HepG2 (cell line): ENCODE results near the gene DPM2. TPM values are rescaled to one million over a fixed set of nuclear protein-coding genes. Genes with fewer than 3 reads are reported as not detected.
A peak's percentile ranks its signal among the peaks of the same experiment; 100 is the strongest.

Experiments
- ATAC-seq: fragments of 200-7000 bp; cut with Tn5 transposase; 3 replicates; pipeline ENCODE4 v1.9.1; 2020; ENCODE audit warnings: mild to moderate bottlenecking, moderate library complexity
- BruUV-seq: library from RNA; stranded (reverse); fragments of 400-500 nt; replicated peaks from 2 replicates; lab custom pipeline; 2021; lab: Mats Ljungman, UMichigan
- CTCF ChIA-PET: fragments of 300-600 bp; formaldehyde crosslinking; extraction: SDS; loops from one replicate; lab custom pipeline; 2021; ENCODE audit warnings: low total read pairs, inconsistent platforms, low intra/inter-chr PET ratio; lab: Yijun Ruan, JAX
- POLR2A ChIA-PET: fragments of 350-600 bp; sonication (Branson Sonifier 250); formaldehyde crosslinking; loops from one replicate; lab custom pipeline; 2020; ENCODE audit warnings: antibody characterized with exemption, inconsistent platforms; lab: Yijun Ruan, JAX
- DNase-seq: peaks from one replicate; pipeline ENCODE4 v3.0.0-alpha.2; 2015; ENCODE audit warnings: low spot score
- FAIRE-seq: peaks from 3 replicates; lab custom pipeline; 2011; peaks lifted over from hg19 to GRCh38; lab: Jason Lieb, UNC
- H2AFZ ChIP-seq: one replicate; pipeline ENCODE4 v1.6.1; 2011; ENCODE audit warnings: low read length, inconsistent platforms
- H3K27ac ChIP-seq: fragments of 300-600 bp; 3 replicates; pipeline ENCODE4 v1.8.0; 2011; ENCODE audit warnings: mixed run types, mild to moderate bottlenecking, mixed read lengths, low read length, inconsistent platforms; ENCODE audit not compliant: insufficient read depth; ENCODE audit errors: extremely low read length
- H3K27me3 ChIP-seq, 2 experiments: fragments of 200-600 bp in 1 of 2; 2 replicates in 1 of 2; 3 replicates in 1 of 2; pipeline versions ENCODE4 v1.6.0 to v1.8.0; 2011; ENCODE audit warnings: low read length in 2 of 2, mild to moderate bottlenecking in 2 of 2, moderate library complexity in 2 of 2, inconsistent platforms in 1 of 2; ENCODE audit not compliant: insufficient read depth in 2 of 2, control insufficient read depth in 1 of 2
- H3K36me3 ChIP-seq, 2 experiments: fragments of 200-600 bp in 1 of 2; replicated peaks in 1 of 2; 2 replicates in 1 of 2; 3 replicates in 1 of 2; pipeline versions ENCODE4 v1.5.1 to v1.8.0; 2011; ENCODE audit warnings: low read length in 2 of 2, inconsistent platforms in 1 of 2; ENCODE audit not compliant: insufficient read depth in 2 of 2, control insufficient read depth in 1 of 2
- H3K4me1 ChIP-seq: 2 replicates; pipeline ENCODE4 v1.5.1; 2012; ENCODE audit warnings: low read length, inconsistent platforms; ENCODE audit not compliant: insufficient read depth
- H3K4me2 ChIP-seq: 2 replicates; pipeline ENCODE4 v1.6.0; 2011; ENCODE audit warnings: low read depth, low read length, inconsistent platforms
- H3K4me3 ChIP-seq, 3 experiments: fragments of 200-600 bp in 1 of 3; sonication (generic), shearing (Covaris generic) in 1 of 3; replicated peaks in 1 of 3; 2 replicates each; pipeline ENCODE4 v1.5.1; 2011 to 2016; ENCODE audit warnings: low read length in 3 of 3, inconsistent platforms in 2 of 3, low read depth in 2 of 3, mild to moderate bottlenecking in 2 of 3, control low read depth in 1 of 3, mixed read lengths in 1 of 3; ENCODE audit not compliant: insufficient read depth in 1 of 3
- H3K79me2 ChIP-seq: one replicate; pipeline ENCODE4 v1.6.1; 2011; ENCODE audit warnings: low read length, inconsistent platforms; ENCODE audit not compliant: insufficient read depth
- H3K9ac ChIP-seq: 2 replicates; pipeline ENCODE4 v1.6.0; 2011; ENCODE audit warnings: mild to moderate bottlenecking, low read depth, low read length, inconsistent platforms; ENCODE audit not compliant: insufficient read depth
- H3K9me3 ChIP-seq: 2 replicates; pipeline ENCODE4 v1.5.1; 2012; ENCODE audit warnings: mild to moderate bottlenecking, low read length
- H4K20me1 ChIP-seq: 2 replicates; pipeline ENCODE4 v1.6.0; 2011; ENCODE audit warnings: inconsistent platforms, mild to moderate bottlenecking, low read length, moderate library complexity; ENCODE audit not compliant: insufficient read depth
- FOXC1 ChIP-seq: sonication (generic); formaldehyde crosslinking; IDR thresholded peaks from 2 replicates; pipeline ENCODE4 v1.8.0; 2022; ENCODE audit warnings: mild to moderate bottlenecking, missing genetic modification reagents, borderline replicate concordance
- NFE2L1 ChIP-seq: sonication (generic); formaldehyde crosslinking; IDR thresholded peaks from 2 replicates; pipeline ENCODE4 v1.4.0; 2020; ENCODE audit warnings: missing genetic modification reagents, mild to moderate bottlenecking, borderline replicate concordance
- NFYB ChIP-seq: sonication (generic); formaldehyde crosslinking; IDR thresholded peaks from 2 replicates; pipeline ENCODE4 v1.4.0; 2020; ENCODE audit warnings: missing genetic modification reagents
- TMF1 ChIP-seq: sonication (generic); formaldehyde crosslinking; IDR thresholded peaks from 2 replicates; pipeline ENCODE4 v1.8.1; 2022; ENCODE audit warnings: low read depth, missing genetic modification reagents
- ZHX2 ChIP-seq, 2 experiments: sonication (generic) in 1 of 2; formaldehyde crosslinking in 1 of 2; IDR thresholded peaks; 2 replicates each; pipeline versions ENCODE4 v1.6.1 to v1.9.0; 2014 to 2022; ENCODE audit warnings: antibody characterized with exemption in 1 of 2, borderline replicate concordance in 1 of 2, inconsistent platforms in 1 of 2, low read depth in 1 of 2, missing genetic modification reagents in 1 of 2
- ZNF160 ChIP-seq: sonication (generic); formaldehyde crosslinking; IDR thresholded peaks from 2 replicates; pipeline ENCODE4 v1.8.0; 2022; ENCODE audit warnings: mild to moderate bottlenecking, inconsistent platforms, missing genetic modification reagents
- ZNF430 ChIP-seq: sonication (generic); formaldehyde crosslinking; IDR thresholded peaks from 2 replicates; pipeline ENCODE4 v1.9.0; 2021; ENCODE audit warnings: mild to moderate bottlenecking, missing genetic modification reagents
- ZNF484 ChIP-seq: sonication (generic); formaldehyde crosslinking; IDR thresholded peaks from 2 replicates; pipeline ENCODE4 v1.5.1; 2020; ENCODE audit warnings: mild to moderate bottlenecking, low read depth, missing genetic modification reagents, borderline replicate concordance
- ZNF557 ChIP-seq: sonication (generic); formaldehyde crosslinking; IDR thresholded peaks from 2 replicates; pipeline ENCODE4 v1.4.0; 2020; ENCODE audit warnings: missing genetic modification reagents
- ZNF558 ChIP-seq: sonication (generic); formaldehyde crosslinking; IDR thresholded peaks from 2 replicates; pipeline ENCODE4 v1.9.0; 2022; ENCODE audit warnings: mild to moderate bottlenecking, missing genetic modification reagents, borderline replicate concordance
- ZNF589 ChIP-seq: sonication (generic); formaldehyde crosslinking; conservative IDR thresholded peaks from 2 replicates; pipeline ENCODE4 v1.8.0; 2022; ENCODE audit warnings: mild to moderate bottlenecking, moderate library complexity, missing genetic modification reagents
- ZNF605 ChIP-seq: sonication (generic); formaldehyde crosslinking; IDR thresholded peaks from 2 replicates; pipeline ENCODE4 v1.8.0; 2022; ENCODE audit warnings: mild to moderate bottlenecking, missing genetic modification reagents
- ZNF737 ChIP-seq: sonication (generic); formaldehyde crosslinking; IDR thresholded peaks from 2 replicates; pipeline ENCODE4 v1.5.0; 2020; ENCODE audit warnings: missing genetic modification reagents, mild to moderate bottlenecking, borderline replicate concordance
- ZNF749 ChIP-seq: sonication (generic); formaldehyde crosslinking; IDR thresholded peaks from 2 replicates; pipeline ENCODE4 v1.8.0; 2022; ENCODE audit warnings: mild to moderate bottlenecking, missing genetic modification reagents, moderate library complexity, borderline replicate concordance
- WGBS: methylation state at CpG from one replicate; pipeline ENCODE4 v1.1.6; 2017; ENCODE audit warnings: low lambda C conversion rate; 5-methylcytosine and 5-hydroxymethylcytosine counted together
- in situ Hi-C: cut with HindIII; loops from 2 replicates; pipeline ENCODE4 v1.10.0; 2017; ENCODE audit warnings: low pct_unique_long_range_greater_than_20kb; ENCODE audit not compliant: extremely low pct_ligation_motif_present
- intact Hi-C: fragments of 100-400 bp; cut with micrococcal nuclease; formaldehyde crosslinking; loops from one replicate; pipeline ENCODE4 v1.10.0; 2022; ENCODE audit not compliant: unreplicated experiment
- polyA plus RNA-seq, 8 experiments: library from polyadenylated mRNA; depleted of rRNA in 3 of 8; stranded (reverse) in 7 of 8; unstranded in 1 of 8; fragments of >200 nt; fragmentation: Illumina TruSeq in 4 of 8; extraction: Trizol in 4 of 8; gene quantifications; 2 replicates each; pipeline versions ENCODE4 v1.2.1 to v1.2.3, GENCODE V29; 2011 to 2016; ENCODE audit warnings: low read depth in 4 of 8, missing spikeins in 1 of 8, mixed read lengths in 1 of 8; ENCODE audit not compliant: insufficient read depth in 1 of 8
- total RNA-seq, 5 experiments: library from RNA; depleted of rRNA; stranded (reverse); fragments of >200 nt; fragmentation: Illumina TruSeq; extraction: Trizol; gene quantifications; 2 replicates each; pipeline ENCODE4 v1.2.3, GENCODE V29; 2016; ENCODE audit warnings: low read depth in 1 of 5

Gene DPM2
- total and polyA plus RNA-seq, 2 of the 13 experiments (the other 11 are each of a cell fraction or from before 2014, with no cell fraction given), result 24.8 to 35.3 TPM

- Histone ChIP-seq H3K4me2 (peak overlapping the region; percentile 95), H3K27ac (peak overlapping the region; percentile 96), H3K27me3 (no peaks in the 10 kb centered on the region; a peak in 1 of 5 replicates), H3K4me3 (peak overlapping the region; percentile 54 to 74 (median 57)), H3K9me3 (no peaks in the 10 kb centered on the region), H3K79me2 (peaks cover 71% of the 10 kb centered on the region), H2AFZ (no peak overlapping the region), H3K4me1 (peaks cover 94% of the 10 kb centered on the region), H3K9ac (peak overlapping the region; percentile 82), H4K20me1 (no peaks in the 10 kb centered on the region; the same call in 1 of the 2 replicates), H3K36me3 (peaks cover 10 to 25% of the 10 kb centered on the region in 2 experiments; a peak in 4 of 5 replicates)
- TSS peak; percentile 68 for BruUV-seq
- intact Hi-C loops, result loop anchor here (10.0 kb wide), 1 partner anchor 165 kb away; no protein-coding TSS in a partner anchor
- in situ Hi-C loops, result no loop called here
- ChIA-PET CTCF (no interaction called here), POLR2A (interaction anchor here (0.6 to 3.1 kb wide), 18 partner anchors 11 to 155 kb away, joined by 3 to 13 read pairs (median 4); partner anchors contain the start of gene NAIF1)
- 48% methylated on average over 9 of the region's 17 CpGs for WGBS
- no peak for ATAC-seq
- FAIRE-seq, result no peak
- peak; percentile 10 for DNase-seq
- 0 out of 2 replicates have a peak, but pooled peaks have one; percentile 36 for TF ChIP-seq ZNF749
- 0 out of 2 replicates have a peak, but pooled peaks have one; percentile 20 for TF ChIP-seq ZNF160 (CRISPR knock-in tag)
- TF ChIP-seq NFYB (CRISPR knock-in tag), result no peak
- TF ChIP-seq ZHX2 (IDR thresholded peaks at IDR 0.05; ENCODE audit: low read depth), result peak; percentile 4; the same call in 1 of the 2 replicates
- TF ChIP-seq ZHX2 (CRISPR knock-in tag; IDR thresholded peaks at IDR 0.05; ENCODE audit: borderline replicate concordance), result no peak
- TF ChIP-seq ZNF737 (CRISPR knock-in tag), result 0 out of 2 replicates have a peak, but pooled peaks have one; percentile 33
- peak; percentile 67; the same call in 1 of the 2 replicates for TF ChIP-seq ZNF484 (CRISPR knock-in tag)
- TF ChIP-seq ZNF430 (CRISPR knock-in tag), result 0 out of 2 replicates have a peak, but pooled peaks have one; percentile 1
- 0 out of 2 replicates have a peak, but pooled peaks have one; percentile 6 for TF ChIP-seq ZNF557 (CRISPR knock-in tag)
- TF ChIP-seq TMF1 (CRISPR knock-in tag), result 0 out of 2 replicates have a peak, but pooled peaks have one; percentile 34
- TF ChIP-seq ZNF605 (CRISPR knock-in tag), result peak; percentile 51; the same call in 1 of the 2 replicates
- TF ChIP-seq ZNF589 (CRISPR knock-in tag), result no peak
- no peak for TF ChIP-seq FOXC1 (CRISPR knock-in tag)
- 0 out of 2 replicates have a peak, but pooled peaks have one; percentile 48 for TF ChIP-seq NFE2L1 (CRISPR knock-in tag)
- TF ChIP-seq ZNF558, result peak; percentile 38; the same call in 1 of the 2 replicates
Measured at GRCh38 chr9:127949827-127950512, 12.3 kb upstream of the DPM2 start.
